Right lobe of liver (tissue), 4 donors: ENCODE measurements around the gene ANKRD33.

Experiments
- CTCF ChIP-seq, 4 donors: fragments of 200-600 bp in 3 of 4; fragments of 450-650 bp in 1 of 4; IDR thresholded peaks; one replicate each; pipeline versions ENCODE4 v1.5.1 to v1.8.0; 2016 to 2022; ENCODE audit warnings: antibody characterized with exemption in 4 of 4, mild to moderate bottlenecking in 2 of 4
- POLR2A ChIP-seq: fragments of 450-650 bp; IDR thresholded peaks from one replicate; pipeline ENCODE4 v1.6.1; 2017; ENCODE audit warnings: antibody characterized with exemption, mild to moderate bottlenecking
- donor health status: DM: no; HTN: no; CAD: no.
- donor health status: DM: no; HTN: no; CAD: no.
- donor health status: DM: no; HTN: yes; CAD: no.

DNA sequence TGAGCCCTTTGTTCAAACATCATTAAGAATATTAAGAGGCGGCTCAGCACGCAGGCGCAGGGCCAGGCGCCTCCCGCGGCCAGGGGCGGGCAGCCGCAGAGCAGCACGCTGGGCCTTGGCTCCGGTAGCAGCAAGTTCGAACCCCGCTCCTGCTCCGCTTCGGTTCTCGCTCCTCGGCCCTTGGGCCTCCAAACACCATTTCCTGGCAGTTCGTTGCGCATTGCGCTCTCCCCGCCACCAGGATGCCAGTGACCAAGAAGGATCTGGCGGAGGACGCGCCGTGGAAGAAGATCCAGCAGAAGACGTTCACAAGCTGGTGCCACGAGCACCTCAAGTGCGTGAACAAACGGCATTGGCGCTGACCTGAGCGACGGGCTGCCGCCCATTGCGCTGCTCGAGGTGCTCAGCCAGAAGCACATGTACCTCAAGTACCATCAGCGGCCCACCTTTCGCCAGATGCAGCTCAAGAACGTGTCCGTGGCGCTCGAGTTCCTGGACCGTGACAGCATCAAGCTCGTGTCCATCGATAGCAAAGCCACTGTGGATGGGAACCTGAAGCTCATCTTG lies 12.5 kb downstream of the ANKRD33 start:
- TF ChIP-seq CTCF (IDR thresholded peaks at IDR 0.05) (no peak), POLR2A (no peak)
